ENCODE data around the gene PEAK1.

Gene PEAK1

GRCh38 chr15:77070495-77071304 is 349.2 kb downstream of the PEAK1 start, which contains the start of gene TSPAN3:
Gene TSPAN3, minus strand, starts transcription at chr15:77071109. Its CDS starts 155 bp downstream, at chr15:77070954.
- Histone ChIP-seq H3K4me3 (ENCODE audit: low read depth, low read length) (peak within 1 kb of the TSS; percentile 92), H3K4me1 (ENCODE audit: control insufficient read depth, insufficient read depth, low read length) (peaks cover 25% of the 10 kb centered on the region), H3K9me3 (ENCODE audit: control insufficient read depth, insufficient read depth, low read depth, low read length) (no peaks in the 10 kb centered on the region), H3K36me3 (ENCODE audit: control insufficient read depth in 2 of 2, insufficient read depth in 1 of 2, low read length in 2 of 2) (peaks cover 5 to 8% of the 10 kb centered on the region in 2 experiments; a peak in 2 of 3 replicates), H3K27ac (ENCODE audit: extremely low read depth, low read depth, low read length) (peak within 1 kb of the TSS; percentile 97)
- CTCF ChIA-PET: interaction anchor here (0.7 kb wide), 1 partner anchor 426 kb away, joined by 3 read pairs; no protein-coding TSS in a partner anchor
- POLR2A ChIA-PET: interaction anchor here (0.5 to 1.6 kb wide), 17 partner anchors 10 to 1023 kb away, joined by 3 to 13 read pairs (median 5); partner anchors contain the start of genes ISL2 and RCN2
- TF ChIP-seq, protein P1, sequence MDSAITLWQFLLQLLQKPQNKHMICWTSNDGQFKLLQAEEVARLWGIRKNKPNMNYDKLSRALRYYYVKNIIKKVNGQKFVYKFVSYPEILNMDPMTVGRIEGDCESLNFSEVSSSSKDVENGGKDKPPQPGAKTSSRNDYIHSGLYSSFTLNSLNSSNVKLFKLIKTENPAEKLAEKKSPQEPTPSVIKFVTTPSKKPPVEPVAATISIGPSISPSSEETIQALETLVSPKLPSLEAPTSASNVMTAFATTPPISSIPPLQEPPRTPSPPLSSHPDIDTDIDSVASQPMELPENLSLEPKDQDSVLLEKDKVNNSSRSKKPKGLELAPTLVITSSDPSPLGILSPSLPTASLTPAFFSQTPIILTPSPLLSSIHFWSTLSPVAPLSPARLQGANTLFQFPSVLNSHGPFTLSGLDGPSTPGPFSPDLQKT (IDR thresholded peaks at IDR 0.05; ENCODE audit: borderline replicate concordance, low read depth, low read length): no peak
- TF ChIP-seq BCL11B (tag by site-specific recombination; IDR thresholded peaks at IDR 0.05; ENCODE audit: low read depth) (no peak), ZNF404 (tag by site-specific recombination; IDR thresholded peaks at IDR 0.05) (no peak), ZNF561 (tag by site-specific recombination; IDR thresholded peaks at IDR 0.05; ENCODE audit: borderline replicate concordance) (peak; percentile 40), ZNF660 (tag by site-specific recombination; IDR thresholded peaks at IDR 0.05) (peak; percentile 76; the same call in 1 of the 2 replicates), ZBTB8A (tag by site-specific recombination; IDR thresholded peaks at IDR 0.05) (no peak), ZNF155 (tag by site-specific recombination; IDR thresholded peaks at IDR 0.05) (no peak), EGR2 (tag by site-specific recombination; IDR thresholded peaks at IDR 0.05; ENCODE audit: low read depth) (peak; percentile 68), KLF1 (tag by site-specific recombination; IDR thresholded peaks at IDR 0.05) (0 out of 2 replicates have a peak, but pooled peaks have one; percentile 25), ZNF645 (tag by site-specific recombination; IDR thresholded peaks at IDR 0.05) (no peak), ZNF121 (tag by site-specific recombination; IDR thresholded peaks at IDR 0.05) (peak; percentile 12; the same call in 1 of the 2 replicates), ZFP3 (tag by site-specific recombination; IDR thresholded peaks at IDR 0.05; ENCODE audit: low read depth) (no peak), GLIS2 (tag by site-specific recombination; IDR thresholded peaks at IDR 0.05) (peak; percentile 71), ZBTB44 (tag by site-specific recombination; IDR thresholded peaks at IDR 0.05) (peak; percentile 60), YY1 (tag by site-specific recombination; IDR thresholded peaks at IDR 0.05) (peak; percentile 74), KLF10 (tag by site-specific recombination; IDR thresholded peaks at IDR 0.05) (0 out of 2 replicates have a peak, but pooled peaks have one; percentile 26), ZNF398 (tag by site-specific recombination; IDR thresholded peaks at IDR 0.05) (peak; percentile 70), IKZF3 (tag by site-specific recombination; IDR thresholded peaks at IDR 0.05) (0 out of 2 replicates have a peak, but pooled peaks have one; percentile 25), ZNF341 (tag by site-specific recombination; IDR thresholded peaks at IDR 0.05; ENCODE audit: low read depth) (peak; percentile 20; the same call in 1 of the 2 replicates), GLIS1 (tag by site-specific recombination; IDR thresholded peaks at IDR 0.05) (peak; percentile 91), PBX3 (CRISPR knock-in tag; IDR thresholded peaks at IDR 0.05) (peak; percentile 85; the same call in 1 of the 2 replicates)
- TF ChIP-seq, protein P2, sequence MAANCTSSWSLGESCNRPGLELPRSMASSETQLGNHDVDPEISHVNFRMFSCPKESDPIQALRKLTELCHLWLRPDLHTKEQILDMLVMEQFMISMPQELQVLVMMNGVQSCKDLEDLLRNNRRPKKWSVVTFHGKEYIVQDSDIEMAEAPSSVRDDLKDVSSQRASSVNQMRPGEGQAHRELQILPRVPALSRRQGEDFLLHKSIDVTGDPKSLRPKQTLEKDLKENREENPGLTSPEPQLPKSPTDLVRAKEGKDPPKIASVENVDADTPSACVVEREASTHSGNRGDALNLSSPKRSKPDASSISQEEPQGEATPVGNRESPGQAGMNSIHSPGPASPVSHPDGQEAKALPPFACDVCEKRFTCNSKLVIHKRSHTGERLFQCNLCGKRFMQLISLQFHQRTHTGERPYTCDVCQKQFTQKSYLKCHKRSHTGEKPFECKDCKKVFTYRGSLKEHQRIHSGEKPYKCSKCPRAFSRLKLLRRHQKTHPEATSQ (tag by site-specific recombination; IDR thresholded peaks at IDR 0.05): no peak
- TF ChIP-seq, protein P3, sequence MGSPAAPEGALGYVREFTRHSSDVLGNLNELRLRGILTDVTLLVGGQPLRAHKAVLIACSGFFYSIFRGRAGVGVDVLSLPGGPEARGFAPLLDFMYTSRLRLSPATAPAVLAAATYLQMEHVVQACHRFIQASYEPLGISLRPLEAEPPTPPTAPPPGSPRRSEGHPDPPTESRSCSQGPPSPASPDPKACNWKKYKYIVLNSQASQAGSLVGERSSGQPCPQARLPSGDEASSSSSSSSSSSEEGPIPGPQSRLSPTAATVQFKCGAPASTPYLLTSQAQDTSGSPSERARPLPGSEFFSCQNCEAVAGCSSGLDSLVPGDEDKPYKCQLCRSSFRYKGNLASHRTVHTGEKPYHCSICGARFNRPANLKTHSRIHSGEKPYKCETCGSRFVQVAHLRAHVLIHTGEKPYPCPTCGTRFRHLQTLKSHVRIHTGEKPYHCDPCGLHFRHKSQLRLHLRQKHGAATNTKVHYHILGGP (tag by site-specific recombination; IDR thresholded peaks at IDR 0.05): 0 out of 2 replicates have a peak, but pooled peaks have one; percentile 19
- TF ChIP-seq, protein P4, sequence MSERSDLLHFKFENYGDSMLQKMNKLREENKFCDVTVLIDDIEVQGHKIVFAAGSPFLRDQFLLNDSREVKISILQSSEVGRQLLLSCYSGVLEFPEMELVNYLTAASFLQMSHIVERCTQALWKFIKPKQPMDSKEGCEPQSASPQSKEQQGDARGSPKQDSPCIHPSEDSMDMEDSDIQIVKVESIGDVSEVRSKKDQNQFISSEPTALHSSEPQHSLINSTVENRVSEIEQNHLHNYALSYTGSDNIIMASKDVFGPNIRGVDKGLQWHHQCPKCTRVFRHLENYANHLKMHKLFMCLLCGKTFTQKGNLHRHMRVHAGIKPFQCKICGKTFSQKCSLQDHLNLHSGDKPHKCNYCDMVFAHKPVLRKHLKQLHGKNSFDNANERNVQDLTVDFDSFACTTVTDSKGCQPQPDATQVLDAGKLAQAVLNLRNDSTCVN (tag by site-specific recombination; optimal IDR thresholded peaks at IDR 0.05): peak; percentile 89

Data from HEK293 (cell line).